NCI-H2107 (cell line): Measurements from ENCODE around the gene CSMD2.

Experiments
- DNase-seq: peaks from one replicate; lab custom pipeline; 2025; lab: John Stamatoyannopoulos, UW

Gene CSMD2

DNA sequence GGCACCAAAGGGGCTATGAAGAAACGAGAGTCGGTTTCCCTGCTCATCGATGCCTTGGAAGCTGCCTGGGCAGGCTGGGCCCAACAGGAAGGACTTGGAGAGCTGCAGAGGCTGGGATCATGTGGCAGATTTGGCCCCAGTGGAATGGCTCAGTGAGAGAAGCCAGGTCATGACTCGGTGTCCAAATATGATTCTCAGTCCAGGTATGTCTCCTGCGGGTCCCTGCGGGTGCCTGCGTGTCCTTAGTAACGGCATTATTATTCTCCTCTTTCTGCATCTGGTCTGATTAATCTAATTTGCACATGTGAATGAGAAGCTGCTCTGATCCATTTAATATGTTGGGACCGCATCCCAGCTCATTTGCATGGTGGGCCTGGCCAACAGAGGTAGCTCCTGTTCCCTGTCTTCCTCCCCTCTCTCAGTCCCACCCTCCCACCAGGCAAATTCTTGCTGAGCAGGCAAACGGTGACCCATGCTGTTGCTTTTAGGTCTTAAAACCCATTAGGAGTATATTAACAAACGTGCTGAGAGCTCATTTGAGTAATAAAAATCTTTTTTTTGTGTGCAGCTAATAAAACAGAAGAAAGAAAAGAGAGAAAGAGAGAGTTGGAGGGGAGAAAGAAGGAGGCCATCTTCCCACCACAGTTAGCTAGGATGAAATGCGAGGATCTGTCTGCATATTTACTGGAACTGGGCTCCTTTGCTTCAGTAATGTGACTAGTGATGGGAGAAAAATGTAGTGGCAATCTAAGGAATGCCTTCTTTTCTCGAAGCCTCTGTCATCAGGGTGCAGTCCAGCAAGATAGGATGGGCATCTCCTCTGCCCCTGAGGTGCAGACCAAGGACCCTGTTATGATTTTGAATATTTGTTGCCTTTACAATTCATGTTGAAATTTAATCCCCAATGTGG, 167.6 kb downstream of the CSMD2 start:
- no peak for DNase-seq

DNA sequence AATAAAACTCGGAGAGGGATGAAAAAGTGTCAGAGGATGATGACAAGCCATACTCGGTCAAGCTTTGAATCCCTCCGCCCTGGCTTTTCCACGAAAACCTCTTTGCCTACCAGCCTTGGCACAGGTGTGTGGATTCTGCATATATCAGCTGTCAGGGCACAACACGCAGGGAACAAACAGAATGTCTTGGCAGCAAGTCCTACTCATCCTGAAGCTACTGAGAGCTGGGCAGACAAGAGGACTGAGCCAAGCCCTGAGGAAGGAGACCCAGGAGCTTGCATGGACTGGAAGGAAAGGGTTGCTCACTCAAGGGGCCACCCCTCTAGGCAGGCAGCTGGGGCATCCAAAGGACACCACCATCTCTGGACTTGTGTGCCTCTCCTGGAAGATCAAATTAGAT, 168.7 kb downstream of the CSMD2 start:
- DNase-seq = no peak

DNA sequence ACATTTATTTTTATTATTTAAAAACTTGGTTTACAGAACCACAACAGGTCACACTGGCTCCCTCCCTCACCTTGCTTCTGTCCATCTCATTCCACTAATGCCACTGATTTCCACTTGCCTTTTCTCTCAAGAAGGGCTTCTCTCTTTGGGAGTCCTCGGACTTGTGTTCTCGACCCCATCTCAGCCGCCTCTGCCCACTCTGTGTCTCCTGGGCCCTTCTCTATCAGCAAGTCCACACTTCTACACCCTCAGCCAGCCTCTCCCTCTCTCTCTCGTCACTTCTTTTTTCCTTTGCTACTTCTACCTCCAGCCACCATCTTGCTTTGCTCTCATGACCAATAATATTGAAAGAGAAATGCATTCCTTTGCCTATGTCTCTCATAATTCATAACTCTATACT, 171.7 kb downstream of the CSMD2 start:
- no peak for DNase-seq

DNA sequence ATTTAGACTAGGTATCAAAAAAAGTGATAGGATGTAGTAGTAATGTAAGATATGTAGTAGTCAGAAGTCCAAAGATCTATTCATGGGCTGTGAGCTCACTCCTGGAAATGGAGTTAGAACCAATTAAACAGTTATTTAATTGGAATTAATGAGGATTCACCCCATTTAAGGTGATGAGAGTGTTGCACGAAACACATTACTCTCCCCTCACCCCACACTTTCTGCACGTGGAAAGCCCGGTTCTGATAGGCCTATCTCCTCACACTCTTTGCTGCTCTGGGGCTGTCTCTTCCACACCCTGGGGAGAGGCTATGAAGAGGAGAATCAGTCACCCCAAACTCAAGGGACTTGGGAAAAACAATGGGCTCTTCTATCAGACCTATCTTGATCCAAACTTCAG, 174.7 kb downstream of the CSMD2 start:
- DNase-seq = no peak

DNA sequence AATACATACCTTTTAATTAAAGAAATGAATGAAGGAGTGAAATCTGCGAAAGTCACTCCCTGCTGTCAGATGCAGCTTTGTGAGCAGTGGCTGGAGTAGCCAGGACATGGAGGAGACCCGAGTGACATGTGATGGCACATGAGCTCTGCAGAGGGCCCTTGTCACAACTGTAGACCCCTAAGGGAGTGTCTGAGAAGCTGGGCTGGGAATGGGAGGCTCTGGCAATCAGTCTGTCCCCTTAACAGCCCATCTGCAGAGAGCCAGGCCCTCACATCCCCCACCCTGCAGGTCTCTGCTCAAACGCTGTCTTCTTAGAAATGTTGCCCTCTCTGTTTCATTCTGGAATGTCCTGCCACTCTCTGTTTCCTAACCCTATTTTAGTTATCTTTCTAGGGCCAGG, 176.9 kb downstream of the CSMD2 start:
- no peak for DNase-seq

DNA sequence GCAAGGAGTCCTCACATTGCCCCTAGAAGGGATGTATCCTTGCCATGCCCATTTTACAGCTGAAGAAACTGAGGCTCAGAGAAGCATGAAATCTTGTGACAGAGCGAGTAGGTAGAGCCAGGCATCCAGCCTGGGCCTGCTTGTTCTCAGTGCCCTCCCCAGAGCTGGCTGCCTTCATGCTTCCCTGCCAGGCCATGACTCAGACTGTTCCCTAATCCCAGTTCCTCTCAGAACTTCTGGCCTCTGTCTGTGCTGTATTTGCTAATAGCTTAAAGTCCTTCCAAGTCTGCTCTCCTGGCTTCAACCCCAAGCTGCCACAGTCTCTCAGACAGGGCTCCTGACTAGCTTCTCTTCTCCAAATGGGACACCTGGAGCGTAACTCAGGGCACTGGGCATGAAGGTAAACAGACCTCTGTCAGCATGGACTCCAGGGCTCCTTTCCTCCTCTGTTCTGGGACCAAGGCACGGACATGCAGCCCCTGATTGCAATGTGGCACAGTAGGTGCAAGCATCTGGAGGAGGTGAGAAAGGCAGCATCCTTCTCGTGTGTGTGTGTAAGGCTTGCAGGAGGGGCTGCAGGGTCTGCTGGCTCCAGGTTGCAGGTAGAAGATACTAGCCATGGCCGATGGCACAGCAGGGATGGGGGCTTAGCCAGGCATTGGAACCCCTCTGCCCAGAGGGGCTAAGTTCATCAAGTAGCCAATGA, 178.5 kb downstream of the CSMD2 start:
- no peak for DNase-seq

DNA sequence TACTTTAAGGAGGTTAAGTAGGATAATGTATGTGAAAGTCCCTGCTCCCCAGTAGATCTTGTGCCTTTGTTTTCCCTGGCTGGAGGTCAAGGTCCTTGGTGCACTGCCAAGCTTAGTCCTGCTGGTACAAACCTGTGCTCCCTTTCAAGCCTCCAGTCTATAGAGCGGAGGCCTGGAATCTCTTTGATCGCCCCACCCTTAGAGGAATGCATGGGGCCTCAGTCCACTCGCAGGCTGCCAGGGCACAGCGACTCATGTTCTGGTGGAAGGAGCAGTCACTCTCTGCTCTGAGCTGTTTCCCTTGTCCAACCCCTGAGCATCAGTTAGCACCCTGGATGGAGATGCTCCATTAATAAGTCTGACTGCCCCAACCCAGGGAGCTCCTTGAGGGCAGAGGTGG, 179.4 kb downstream of the CSMD2 start:
- no peak for DNase-seq

DNA sequence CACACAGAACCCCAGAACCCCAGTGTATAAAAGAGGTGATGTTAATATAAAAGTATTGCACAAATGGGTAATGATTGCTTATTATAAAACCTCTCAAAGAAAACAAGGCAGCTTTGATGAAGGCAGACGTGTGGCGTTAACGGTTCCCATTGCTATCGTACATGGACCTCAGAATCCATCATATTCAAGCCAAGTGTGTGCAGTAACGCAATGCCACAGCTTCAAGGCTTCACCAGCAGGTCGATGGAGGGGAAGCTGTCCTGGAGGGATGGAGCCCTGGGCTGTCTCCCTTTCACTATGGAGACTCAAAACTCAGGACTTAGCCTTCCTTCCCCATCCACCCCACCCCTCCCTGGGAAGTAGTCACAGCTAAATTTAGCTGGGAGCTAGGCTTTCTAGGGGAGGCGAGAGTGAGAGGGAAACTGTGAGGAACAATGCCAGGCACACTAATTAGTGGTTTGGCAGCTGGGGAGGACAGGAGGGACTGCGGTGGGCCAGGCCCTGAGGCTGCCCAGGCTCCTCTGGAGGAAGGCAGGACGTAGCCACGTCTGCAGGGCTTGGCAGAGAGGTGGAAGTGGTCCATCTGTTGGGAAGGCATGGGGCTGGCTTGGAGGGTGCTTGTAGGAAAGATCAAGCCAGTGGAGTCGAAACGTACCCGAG, 180.0 kb downstream of the CSMD2 start:
- no peak for DNase-seq

DNA sequence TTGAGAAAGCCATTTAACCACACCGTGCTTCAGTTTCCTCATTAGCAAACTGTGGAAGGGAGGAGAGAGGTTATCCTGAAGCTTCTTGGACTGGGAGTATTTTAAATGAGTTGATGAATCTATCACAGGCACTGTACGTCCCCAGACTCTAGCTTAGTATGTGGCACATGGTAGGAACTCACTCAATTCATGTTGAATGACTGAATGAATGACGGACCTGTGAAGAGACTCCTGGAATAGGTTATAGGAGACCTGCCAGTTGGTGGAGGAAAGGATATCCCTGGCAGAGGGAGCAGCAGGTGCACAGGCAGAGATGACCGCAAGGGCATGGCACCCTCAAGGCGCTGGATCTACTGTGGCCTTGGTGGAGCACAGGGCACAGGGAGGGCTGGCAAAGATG, 182.6 kb downstream of the CSMD2 start:
- no peak for DNase-seq

DNA sequence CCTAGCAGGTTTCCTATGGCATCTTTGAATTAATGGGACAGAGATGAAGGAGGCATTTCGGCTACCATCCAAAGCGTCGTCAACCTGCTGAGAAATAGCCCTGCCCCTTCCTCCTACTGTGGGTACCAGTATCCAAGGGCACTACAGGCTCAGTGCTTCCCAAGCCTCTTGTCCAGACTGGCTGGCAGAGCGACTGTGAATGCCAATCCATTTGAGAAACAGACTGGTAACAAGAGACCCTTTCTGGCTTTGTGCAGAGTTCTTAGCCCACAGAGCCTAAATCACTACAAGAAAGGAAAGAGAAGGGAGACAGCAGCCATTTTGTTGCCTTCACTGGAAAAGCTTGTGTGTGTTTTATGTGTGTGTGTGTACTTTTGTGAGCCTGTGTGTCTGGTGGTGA, 185.7 kb downstream of the CSMD2 start:
- no peak for DNase-seq

DNA sequence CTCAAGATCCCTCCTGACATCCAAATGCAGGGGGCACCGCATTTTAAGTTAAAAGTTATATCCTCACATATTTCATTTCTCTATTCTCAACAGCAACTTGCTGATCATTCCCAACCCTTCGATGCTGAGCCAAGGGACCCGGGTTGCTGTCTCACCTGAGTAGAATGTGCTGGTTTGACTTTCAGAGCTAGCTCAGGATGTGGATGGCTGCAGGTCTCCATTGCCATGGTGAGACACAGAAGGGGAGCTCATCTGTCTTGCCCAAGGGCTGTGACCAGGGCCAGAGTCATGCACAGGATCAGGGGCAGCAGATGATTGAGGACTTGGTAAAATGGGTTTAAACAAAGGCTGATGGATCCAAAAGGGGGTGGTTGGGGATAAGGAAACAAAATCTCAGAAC, 189.1 kb downstream of the CSMD2 start:
- no peak for DNase-seq

DNA sequence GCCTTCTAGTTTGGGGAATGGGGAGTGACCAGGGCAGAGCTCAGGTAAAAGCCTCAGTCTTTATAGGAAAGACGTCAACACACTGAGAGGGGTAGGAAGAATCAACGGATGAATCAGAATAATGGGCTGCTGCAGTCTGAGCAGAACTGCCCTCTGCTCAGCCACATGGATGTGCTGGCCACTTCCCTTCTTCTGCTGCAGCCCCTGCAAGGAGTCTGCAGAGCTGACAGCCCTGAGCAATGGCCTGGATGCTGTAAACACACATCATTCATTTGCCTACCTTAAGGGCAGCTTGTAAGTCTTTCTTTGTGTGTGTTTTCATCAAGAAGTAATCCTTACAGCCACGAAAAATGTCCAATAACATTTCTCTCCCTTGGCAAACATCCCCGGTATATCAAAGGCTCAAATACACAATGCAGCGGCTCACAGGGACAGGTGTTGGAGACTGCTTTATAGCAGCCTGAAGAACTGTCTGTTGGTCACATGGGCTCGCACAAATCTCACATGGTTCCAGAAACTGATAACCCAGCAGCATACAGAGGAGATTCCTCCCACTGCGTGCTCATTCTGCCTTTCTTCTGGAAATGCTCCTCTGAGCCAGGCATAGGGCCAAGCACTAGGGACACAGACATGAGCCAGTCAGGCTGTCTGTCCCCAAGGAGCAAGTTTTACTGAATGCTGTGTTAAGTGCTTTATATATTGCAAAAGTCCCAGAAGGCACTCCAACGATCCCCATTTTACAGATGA, 191.1 kb downstream of the CSMD2 start:
- DNase-seq = no peak

DNA sequence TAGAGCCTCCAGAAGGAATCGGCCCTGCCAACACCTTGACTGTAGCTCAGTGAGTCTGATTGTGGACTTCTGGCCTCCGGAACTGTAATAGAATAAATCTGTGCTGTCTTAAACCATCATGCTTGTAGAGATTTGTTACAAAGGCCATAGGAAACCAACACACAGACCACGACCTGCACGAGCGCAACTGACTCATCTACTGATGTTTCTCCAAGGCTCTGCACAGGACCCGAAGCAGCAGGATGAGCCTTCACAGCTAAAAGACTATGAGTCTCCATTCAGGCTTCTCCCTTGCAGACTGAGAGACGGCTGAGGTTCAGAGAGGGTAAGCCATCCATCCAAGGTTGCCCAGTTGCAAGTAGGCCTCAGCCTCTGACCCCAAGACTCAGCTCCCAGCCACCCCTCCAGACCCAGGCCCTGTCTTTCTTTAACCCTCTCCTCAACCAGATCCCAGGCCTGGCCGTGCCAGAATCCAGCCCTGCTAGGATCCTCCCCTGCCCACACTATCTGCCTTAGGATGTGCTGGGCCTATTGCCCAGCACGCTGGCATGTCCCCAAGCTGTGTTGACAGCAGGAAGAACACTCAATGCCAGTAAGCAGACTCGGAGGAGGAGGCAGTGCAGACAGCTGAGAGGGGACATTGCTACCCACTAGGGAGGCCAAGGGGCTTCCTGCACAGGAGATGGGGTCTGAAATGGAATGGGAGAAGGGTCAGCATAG, 192.2 kb downstream of the CSMD2 start:
- no peak for DNase-seq

DNA sequence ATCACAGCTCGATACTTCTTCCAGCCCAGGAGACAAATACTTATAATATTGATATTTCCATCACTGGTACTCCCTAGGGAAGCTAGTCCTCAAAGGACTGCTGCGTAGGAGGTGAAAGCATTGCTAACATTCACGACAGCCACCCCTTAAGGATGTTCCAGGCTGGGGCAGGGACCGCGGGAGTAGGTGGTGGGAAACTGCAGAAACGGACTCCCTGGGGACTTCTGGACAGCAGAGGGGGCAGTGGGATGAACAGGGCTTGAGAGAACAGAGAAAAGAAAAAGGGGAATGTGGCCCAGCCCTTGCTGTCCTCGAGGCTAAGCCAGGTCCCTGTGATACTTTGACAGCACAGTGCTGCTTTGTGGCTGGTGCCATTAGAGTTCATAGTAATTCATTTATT, 193.1 kb downstream of the CSMD2 start:
- no peak for DNase-seq

DNA sequence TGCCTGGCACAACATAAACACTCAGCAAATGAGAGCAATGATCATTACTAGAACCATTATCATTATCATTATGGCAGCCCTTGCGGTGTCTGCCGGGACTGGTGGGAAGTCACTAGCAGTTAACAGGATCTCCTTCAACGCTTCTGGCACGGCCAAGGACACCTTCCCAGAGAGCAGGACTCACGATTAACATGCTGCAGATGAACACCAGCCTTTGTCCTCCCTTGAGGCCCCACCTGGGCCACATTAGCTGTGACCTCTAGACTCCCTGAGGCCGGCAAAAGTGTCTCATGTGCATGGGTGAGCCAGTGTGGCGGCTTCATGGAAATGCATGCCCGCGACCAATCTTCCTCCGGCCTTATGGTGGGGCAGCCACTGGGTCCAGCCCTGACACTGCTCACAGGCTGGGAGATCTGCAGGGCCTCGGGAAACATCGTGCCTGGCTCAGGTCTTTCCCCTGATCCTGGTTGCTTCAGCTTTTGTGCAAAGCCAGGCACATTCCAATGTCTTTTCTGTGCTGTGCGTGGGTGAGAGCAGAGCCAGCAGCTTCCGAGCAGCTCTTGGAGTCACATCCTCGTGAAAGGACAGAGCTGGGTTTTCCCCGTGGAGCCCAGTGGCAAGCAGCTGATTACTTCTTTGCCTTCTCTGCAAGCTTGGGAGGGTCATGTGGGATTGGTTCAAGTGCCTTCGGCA, 193.9 kb downstream of the CSMD2 start:
- DNase-seq = no peak

DNA sequence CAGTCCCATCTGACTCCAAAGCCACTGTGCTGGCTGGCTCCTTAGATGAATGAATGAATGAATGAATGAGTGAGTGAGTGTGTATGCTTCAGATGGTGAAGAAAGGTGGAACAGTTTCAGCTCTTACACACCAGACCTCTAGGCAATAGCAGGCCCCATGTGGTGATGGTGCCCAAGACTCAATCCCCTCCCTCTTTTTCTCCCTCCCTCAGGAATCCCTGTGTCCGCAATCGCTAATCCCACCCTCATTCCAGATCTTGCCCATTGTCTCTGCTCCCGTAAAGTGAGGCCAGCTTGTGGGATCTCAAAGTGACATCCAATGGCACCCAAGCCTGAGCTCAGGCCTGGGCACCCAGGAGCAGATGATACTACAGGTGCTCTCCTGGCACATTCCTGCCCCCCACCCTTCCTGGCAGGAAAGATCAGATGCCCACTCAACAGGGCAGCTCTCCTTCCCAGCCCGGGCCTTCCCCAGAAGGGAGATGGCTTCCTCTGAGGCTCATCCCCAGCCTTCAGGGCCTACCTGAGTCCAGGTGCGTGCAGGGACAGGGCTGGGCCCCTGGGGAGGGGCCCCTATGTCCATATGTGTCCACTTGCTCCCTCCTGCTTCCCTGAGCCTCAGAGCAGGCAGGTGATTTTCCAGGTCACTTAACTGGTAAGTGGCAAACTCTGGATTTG, 194.7 kb downstream of the CSMD2 start:
- DNase-seq = no peak

DNA sequence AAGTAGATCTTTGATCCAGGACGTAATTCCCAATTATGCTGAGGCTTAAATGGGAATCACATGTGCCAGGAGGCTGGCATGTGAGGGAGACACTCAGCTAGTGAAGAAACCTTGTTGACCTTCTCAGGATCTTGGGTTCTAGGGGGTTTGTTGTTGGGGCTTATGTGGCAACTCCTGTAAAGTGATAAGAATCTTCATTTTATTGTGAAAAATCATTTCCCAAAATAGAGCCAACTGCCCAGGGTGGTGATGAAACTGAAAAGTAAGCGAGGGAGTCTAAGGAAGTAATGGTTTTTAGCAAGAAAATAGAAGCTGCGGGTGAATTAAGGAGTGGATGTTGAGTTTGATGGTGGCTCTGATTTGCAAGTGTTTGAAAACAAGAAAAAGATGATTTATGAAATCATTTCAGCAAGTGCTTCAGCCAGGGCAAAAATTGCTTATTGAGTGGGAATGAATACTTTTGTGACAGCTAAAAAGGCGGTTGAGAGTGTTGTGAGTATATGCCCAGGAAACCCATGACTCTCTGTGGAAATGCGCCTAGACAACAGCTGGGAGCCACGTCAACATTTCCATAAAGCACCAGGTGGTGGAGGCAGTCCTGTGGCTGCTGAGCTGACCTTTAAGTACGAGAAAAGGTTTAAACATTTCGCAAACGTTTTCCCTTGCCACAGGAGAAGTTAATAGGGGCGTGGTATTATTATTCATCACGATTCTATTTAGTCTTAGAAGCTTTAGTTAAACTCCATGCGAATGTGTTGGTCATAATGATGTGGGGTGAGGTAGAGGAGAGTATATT, 198.5 kb downstream of the CSMD2 start:
- no peak for DNase-seq

DNA sequence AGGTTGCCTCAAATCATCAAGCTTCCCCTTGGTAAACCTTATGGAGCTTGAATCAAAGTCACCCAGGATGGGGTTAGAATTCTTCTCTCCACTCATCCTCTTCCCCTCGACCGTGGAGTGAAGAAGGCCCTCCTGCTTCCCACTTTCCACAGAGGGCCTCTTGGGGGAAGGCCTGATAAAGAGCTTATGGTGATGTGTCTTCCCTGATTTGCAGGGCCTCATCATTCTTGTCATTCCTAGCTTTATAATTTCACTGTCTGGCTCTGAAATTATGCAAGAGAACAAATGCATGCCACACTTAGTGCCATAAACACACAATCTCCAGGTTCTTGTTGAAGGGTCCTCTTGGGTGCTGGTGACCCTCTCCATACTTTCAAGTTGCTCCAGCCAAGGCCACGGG, 199.9 kb downstream of the CSMD2 start:
- no peak for DNase-seq

DNA sequence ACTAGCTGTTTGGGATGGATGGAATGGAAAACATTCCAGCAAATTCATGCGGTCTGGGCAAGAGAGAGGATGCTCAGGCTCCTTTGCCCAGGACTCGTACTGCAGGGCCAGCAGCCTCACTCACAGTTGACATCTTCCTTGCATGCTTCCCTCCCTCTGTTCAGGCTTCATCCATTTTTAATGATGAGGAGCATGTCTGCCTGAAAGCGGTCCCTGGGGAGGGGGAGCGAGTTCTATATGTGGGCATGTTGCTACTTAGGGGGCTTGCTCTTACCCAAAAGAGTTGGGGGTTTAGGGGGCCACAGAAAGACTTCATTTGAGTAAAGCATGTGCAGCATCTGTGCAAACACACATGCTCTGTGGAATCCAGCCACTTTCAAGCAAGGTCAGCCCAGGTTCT, 203.0 kb downstream of the CSMD2 start:
- DNase-seq = no peak
